ENCODE results near the gene CAPG. TPM values are rescaled to one million over a fixed set of nuclear protein-coding genes. Genes with fewer than 3 reads are reported as not detected.

Gene CAPG
- total RNA-seq, 2 donors from 2014 or later: 58.4 to 83.6 TPM

DNA sequence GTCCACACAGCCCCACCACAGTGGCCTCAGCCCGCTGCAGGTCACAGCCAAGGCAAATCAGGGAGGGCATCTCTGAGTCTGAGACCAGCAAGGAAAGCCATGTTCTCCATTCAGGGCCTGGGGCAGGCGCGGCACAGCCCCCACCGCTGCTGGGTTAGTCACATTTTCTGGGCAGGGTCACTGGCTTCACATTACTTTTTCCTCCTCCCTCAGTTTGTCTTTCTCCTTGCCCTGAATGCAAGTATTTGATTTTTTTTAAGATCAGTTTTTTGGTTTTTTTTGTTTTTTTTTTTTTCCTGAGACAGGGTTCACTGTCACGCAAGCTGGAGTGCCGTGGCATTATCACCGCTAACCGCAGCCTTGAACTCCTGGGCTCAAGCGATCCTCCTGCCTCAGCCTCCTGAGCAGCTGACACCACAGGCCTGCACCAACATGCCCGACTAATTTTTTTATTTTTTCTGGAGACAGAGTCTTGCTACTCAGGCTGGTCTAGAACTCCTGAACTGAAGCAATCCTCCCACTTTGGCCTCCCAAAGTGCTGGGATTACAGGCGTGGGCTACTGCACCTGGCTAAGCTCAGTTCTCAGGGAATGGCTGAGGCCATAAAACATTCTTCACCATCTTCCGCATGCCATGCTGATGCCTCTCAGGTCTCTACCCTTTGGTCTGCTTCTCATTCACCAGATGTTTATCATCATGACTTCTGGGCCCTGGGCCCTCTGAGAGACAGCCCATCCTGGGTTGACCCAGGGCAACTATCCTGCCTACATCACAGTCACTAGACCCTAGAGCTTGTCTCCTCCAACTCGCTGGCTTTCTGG, 628 bp upstream of the CAPG start:
- no peak for ATAC-seq (replicated peaks in 1 of 2)
- peaks cover 84% of the 10 kb centered on the region for H3K4me1 Mint-ChIP-seq (ENCODE audit: low read depth)

DNA sequence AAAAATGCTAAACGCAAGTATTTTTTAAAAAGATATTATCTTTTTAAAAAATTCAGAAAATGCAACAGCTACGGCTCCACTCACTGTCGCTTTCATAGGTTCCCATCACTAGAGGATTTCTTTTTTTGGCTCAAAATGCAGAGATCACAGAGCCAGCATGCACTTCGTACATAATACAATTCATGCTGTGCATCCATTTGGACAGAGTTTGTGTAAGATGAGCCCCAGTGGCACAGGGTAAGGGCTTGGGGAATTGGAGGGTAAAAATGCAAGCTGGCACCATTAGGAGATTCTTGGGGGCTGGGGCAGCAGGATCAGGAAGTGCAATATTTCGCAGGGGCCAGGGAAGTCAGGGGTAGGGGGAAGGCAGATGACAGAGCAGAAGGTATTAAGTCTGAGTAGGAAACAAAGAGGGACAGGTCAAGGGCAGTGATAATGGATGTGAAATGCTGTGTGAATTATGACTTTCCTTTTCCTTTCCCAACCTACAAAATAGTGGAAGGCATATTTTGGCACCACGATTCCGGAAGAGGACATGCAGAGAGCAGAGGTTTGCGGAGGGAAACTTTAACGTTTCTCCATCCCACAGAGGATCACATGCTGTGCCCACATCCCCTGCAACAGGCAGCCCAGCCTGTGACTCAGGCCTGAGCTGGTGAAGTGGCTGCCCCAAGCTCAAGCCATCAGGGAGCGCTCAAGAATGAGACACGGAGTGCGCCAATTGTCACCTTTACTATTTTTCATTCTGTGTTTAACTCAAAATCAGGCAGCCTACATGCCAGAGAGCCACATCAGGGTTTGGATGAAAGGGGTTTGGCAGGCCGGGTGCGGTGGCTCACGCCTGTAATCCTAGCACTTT, 4.7 kb downstream of the CAPG start:
- H3K9me3 Mint-ChIP-seq: peaks cover 0 to 1% of the 10 kb centered on the region in 2 donors
- H3K4me1 Mint-ChIP-seq (ENCODE audit: low read depth): peaks cover 52% of the 10 kb centered on the region
- peak overlapping the region; percentile 60 to 74 for H3K4me3 Mint-ChIP-seq
- no peaks in the 10 kb centered on the region for H3K27me3 Mint-ChIP-seq (ENCODE audit: low read depth)
- peak overlapping the region; percentile 62 for H3K27ac Mint-ChIP-seq
- peaks cover 9 to 16% of the 10 kb centered on the region in 2 donors for H3K36me3 Mint-ChIP-seq (ENCODE audit: insufficient read depth in 2 of 2)
- DNase-seq: peak; percentile 73 to 87
- peak; percentile 95 to 98 for ATAC-seq (replicated peaks in 1 of 2)

More for the DNA sequence above, 628 bp upstream of the CAPG start:
- Mint-ChIP-seq H3K27ac (peak overlapping the region; percentile 32), H3K36me3 (ENCODE audit: insufficient read depth in 2 of 2) (peaks cover 0 to 2% of the 10 kb centered on the region in 2 donors), H3K9me3 (no peaks in the 10 kb centered on the region), H3K4me3 (peak overlapping the region; percentile 60 to 84), H3K27me3 (ENCODE audit: low read depth) (no peaks in the 10 kb centered on the region)
- no peak for DNase-seq

DNA sequence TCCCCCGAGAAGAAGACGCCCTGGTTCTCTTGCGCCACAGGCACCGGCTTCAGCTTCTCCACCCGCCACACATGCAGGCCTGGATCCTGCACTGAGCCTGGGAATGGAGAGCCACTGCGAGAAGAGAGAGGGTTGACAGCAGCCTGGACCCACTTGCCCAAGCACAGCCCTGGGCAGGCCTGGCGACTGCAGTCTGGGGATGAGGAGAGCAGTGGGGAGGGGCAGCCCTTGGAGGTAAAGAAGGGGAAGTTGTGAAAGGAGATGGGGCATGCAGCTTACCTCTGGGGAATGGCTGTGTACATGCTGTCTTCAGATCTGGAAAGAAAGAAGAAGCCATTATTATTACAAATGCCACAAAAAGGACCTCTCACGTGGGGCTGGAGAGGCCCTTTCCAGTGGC, 8.3 kb downstream of the CAPG start:
- Mint-ChIP-seq H3K27me3 (ENCODE audit: low read depth) (no peaks in the 10 kb centered on the region), H3K9me3 (peaks cover 0 to 1% of the 10 kb centered on the region in 2 donors), H3K4me3 (no peak overlapping the region), H3K27ac (no peak overlapping the region), H3K4me1 (ENCODE audit: low read depth) (peaks cover 29% of the 10 kb centered on the region), H3K36me3 (ENCODE audit: insufficient read depth in 2 of 2) (peaks cover 7 to 16% of the 10 kb centered on the region in 2 donors)
- ATAC-seq (replicated peaks in 1 of 2): no peak
- no peak for DNase-seq

DNA sequence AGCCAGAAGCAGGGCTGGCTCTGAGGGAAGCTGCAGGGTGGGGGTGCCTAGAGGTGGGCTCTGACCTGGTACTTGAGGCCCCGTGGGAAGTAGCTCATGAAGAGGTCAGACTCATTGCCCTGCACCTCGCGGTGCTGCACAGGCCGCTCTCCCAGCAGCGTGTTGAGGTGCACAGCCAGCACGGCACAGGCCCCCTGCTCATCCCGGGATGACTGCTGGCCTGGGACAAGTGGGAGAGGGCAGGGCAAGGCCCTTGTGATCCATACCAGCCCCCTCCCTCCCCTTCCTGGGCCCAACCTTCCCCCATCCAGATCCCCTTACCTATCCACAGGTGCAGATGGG, 8.7 kb downstream of the CAPG start:
- peaks cover 29% of the 10 kb centered on the region for H3K4me1 Mint-ChIP-seq (ENCODE audit: low read depth)
- ATAC-seq (replicated peaks in 1 of 2) (no peak), DNase-seq (no peak)
- peaks cover 0 to 1% of the 10 kb centered on the region in 2 donors for H3K9me3 Mint-ChIP-seq
- H3K4me3 Mint-ChIP-seq: no peak overlapping the region
- H3K27me3 Mint-ChIP-seq (ENCODE audit: low read depth): no peaks in the 10 kb centered on the region
- H3K27ac Mint-ChIP-seq: no peak overlapping the region
- H3K36me3 Mint-ChIP-seq (ENCODE audit: insufficient read depth in 2 of 2): peaks cover 7 to 16% of the 10 kb centered on the region in 2 donors

DNA sequence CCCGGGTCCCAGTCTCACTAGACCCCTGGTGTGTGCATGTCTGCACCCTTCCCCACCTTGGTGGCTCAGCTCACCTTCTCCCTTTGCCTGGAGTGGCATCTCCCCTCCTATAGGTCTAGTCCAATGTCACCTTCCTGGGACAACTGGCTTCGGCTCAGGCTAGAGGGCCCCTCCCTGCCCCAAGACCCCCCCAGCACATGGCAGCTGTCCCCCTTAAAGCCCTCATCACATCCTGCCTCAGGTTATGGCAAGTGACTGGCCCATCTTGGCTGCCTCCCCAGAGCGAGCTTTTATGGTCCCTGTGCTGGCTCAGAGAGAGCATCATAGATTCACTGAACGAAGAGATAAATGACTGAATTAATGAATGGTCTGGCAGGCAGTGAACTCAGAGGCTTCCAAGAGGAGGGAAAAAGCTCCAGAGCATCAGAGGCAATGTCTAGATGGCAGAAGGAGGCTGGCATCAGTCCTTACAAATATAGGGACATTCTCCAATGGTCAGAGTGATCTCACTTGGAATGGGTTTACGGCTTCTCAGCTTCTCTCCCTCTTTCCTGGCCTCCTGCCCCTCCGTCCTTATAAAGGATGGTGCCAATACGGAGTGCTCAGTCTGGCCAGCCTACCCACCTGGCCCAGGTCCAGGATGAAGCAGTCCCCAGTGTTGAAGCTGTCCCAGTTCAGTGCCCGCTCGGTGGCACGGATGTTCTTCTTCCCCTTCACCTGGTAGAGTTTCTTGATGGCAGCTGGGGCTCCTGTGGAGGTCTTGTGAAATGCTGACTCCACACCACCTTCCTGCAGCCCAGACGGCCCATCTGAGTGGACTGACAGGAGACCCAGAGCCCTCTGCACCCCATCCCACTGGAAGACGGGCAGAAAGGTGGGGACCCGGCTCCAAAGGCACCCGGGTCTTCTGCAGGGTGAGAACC, 9.4 kb downstream of the CAPG start:
- DNase-seq (no peak), ATAC-seq (replicated peaks in 1 of 2) (no peak)
- H3K9me3 Mint-ChIP-seq: peaks cover 0 to 1% of the 10 kb centered on the region in 2 donors
- no peaks in the 10 kb centered on the region for H3K27me3 Mint-ChIP-seq (ENCODE audit: low read depth)
- peaks cover 7 to 16% of the 10 kb centered on the region in 2 donors for H3K36me3 Mint-ChIP-seq (ENCODE audit: insufficient read depth in 2 of 2)
- no peak overlapping the region for H3K27ac Mint-ChIP-seq
- H3K4me1 Mint-ChIP-seq (ENCODE audit: low read depth): peaks cover 22% of the 10 kb centered on the region
- no peak overlapping the region for H3K4me3 Mint-ChIP-seq

DNA sequence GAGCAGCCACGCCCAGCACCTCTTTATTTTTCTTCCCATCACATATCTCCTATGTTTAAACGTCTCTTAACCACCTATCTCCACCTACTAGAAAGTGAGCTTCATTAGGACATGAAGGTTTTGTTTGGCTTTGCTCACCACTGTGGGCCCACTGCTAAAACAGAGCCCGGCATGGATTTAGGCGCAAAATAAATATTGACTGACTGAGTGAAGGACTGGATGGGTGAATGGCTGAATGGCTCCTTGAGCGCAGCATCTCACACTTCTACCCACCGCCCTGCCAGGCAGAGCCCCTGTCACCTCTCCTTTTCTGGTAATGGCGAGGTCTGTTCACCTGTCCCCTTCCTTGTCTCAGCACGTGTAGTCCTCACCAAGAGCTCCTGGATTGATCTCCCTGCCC, 10.1 kb downstream of the CAPG start:
- Mint-ChIP-seq H3K36me3 (ENCODE audit: insufficient read depth in 2 of 2) (peaks cover 3 to 14% of the 10 kb centered on the region in 2 donors), H3K27ac (no peak overlapping the region), H3K4me3 (no peak overlapping the region), H3K9me3 (peaks cover 0 to 1% of the 10 kb centered on the region in 2 donors), H3K27me3 (ENCODE audit: low read depth) (no peaks in the 10 kb centered on the region), H3K4me1 (ENCODE audit: low read depth) (peaks cover 15% of the 10 kb centered on the region)
- ATAC-seq (replicated peaks in 1 of 2) (no peak), DNase-seq (no peak)

DNA sequence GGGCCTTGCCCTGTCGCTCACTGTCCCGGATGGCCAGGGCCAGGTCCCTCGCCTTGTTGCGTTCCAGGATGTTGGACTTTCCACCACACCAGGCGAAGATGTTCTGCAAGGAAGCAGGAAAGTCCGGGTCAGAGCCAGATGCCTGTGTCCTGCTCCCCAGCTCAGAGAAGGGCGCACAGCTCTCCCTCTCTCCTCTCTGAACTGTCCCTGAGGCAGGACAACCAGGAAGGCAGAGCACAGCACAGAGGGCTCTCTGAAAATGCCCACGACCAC, 11.0 kb downstream of the CAPG start:
- Mint-ChIP-seq H3K36me3 (ENCODE audit: insufficient read depth in 2 of 2) (peaks cover 2 to 12% of the 10 kb centered on the region in 2 donors), H3K27ac (no peak overlapping the region), H3K4me3 (no peak overlapping the region), H3K27me3 (ENCODE audit: low read depth) (no peaks in the 10 kb centered on the region), H3K4me1 (ENCODE audit: low read depth) (peaks cover 12% of the 10 kb centered on the region), H3K9me3 (peaks cover 0 to 1% of the 10 kb centered on the region in 2 donors)
- DNase-seq: no peak
- ATAC-seq (replicated peaks in 1 of 2): no peak

DNA sequence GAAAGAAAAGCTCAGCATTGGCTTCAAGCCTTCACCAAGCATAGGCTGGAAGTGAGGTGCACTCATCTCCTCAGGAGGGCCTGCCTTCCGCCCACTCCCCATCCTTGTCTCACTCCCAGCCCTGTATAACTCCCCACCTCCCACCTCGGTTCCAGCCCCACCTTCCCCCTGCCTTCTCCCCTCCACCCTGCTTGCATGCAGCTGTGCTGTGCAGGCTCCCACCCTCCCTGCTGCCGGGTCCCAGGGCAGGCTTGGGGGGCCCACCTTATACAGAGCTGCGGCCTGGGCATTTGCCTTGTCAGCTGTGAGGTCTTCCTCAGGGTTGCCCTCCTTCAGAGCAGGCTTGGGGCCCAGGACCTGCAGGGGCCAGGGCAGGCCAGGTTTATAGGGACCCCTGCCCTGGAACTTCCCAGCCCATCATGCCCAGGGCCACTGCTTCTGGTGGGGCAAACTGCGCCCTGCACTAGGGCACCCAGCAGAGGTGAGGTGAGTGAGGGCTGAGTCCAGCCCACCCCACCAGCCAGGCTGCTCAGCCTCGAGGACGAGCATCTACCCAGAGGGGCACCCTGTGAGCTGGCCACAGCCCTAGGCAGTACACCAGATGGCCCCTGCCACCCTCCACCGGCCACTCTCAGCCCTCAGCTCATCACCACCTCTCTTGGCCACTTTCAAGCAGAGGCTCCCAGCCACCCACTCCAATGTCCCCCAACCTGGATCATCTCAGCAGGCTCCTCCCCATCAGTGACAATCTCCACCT, 11.6 kb downstream of the CAPG start:
- Mint-ChIP-seq H3K9me3 (no peaks in the 10 kb centered on the region), H3K4me1 (ENCODE audit: low read depth) (peaks cover 12% of the 10 kb centered on the region), H3K27ac (no peak overlapping the region), H3K27me3 (ENCODE audit: low read depth) (no peaks in the 10 kb centered on the region), H3K4me3 (no peak overlapping the region), H3K36me3 (ENCODE audit: insufficient read depth in 2 of 2) (peaks cover 0 to 11% of the 10 kb centered on the region in 2 donors)
- ATAC-seq (replicated peaks in 1 of 2) (no peak), DNase-seq (no peak)

DNA sequence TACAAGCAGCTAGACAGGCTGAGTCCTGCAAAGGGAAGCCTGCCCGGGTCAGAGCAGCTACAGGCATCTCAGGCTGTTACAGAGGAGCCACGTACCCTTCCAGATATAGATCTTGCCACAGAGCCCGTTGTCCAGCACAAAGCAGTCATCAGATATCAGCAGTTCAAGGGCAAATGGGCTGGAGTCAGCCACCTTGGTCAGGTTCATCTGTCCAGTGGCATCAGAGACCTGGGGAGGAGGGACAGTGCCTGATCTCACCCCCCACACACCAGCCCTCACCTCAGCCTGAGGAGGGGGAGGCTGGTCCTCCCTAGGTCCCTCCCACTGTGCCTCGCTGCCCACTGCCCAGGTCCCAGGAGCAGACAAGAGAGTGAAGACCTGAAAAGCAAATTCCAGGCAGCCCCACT, 12.2 kb downstream of the CAPG start:
- Mint-ChIP-seq H3K27me3 (ENCODE audit: low read depth) (no peaks in the 10 kb centered on the region), H3K27ac (no peak overlapping the region), H3K4me3 (no peak overlapping the region), H3K4me1 (ENCODE audit: low read depth) (peaks cover 12% of the 10 kb centered on the region), H3K36me3 (ENCODE audit: insufficient read depth in 2 of 2) (peaks cover 0 to 6% of the 10 kb centered on the region in 2 donors), H3K9me3 (no peaks in the 10 kb centered on the region)
- no peak for ATAC-seq (replicated peaks in 1 of 2)
- DNase-seq: no peak

DNA sequence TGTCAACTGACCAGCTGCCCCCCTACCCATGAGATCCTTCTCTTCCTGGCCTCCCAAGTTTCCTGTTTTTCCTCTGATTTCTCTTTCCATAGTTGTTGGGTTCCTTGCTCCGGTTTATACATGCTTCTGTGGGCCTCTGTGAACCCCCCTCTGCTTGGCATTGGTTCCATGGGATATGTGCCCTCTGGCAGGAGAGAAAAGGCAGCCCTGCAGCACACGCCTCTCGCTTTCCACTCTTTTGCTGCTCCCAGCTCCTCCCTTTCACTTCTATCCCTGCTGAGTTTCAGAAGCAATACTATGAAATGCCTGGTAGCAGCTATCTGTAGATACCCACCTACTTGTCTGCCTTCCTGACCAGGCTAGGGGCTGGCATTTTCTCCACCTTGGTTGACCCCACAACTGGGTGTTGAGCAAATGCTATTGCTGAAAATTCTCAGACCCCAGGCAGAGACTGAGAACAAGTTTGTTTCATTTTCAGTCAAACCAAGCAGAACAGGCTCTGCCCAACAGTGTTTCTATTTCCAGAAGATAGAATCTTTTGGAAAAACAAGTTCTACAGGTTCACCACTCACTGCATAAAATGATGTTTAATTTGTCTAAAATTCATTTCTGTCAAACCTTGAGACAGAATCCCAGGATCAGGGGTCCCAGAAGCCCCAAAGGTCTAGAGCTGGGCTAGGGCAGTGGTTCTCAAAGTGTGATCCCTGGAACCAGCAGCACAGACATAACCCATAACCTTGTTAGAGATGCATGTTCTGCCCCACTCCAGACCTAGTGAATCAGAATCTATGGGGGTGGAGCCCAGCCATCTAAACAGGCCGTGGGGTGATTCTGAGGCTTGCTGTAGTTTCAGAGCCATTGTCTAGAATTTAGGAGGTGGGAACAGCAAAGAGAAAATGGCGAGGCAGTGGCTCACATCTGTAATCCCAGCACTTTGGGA, 13.4 kb downstream of the CAPG start:
- H3K27me3 Mint-ChIP-seq (ENCODE audit: low read depth): no peaks in the 10 kb centered on the region
- peak in 1 of 2 donors; percentile 19 for ATAC-seq (replicated peaks in 1 of 2)
- H3K36me3 Mint-ChIP-seq (ENCODE audit: insufficient read depth in 2 of 2): peaks cover 0 to 1% of the 10 kb centered on the region in 2 donors
- no peak for DNase-seq
- H3K4me3 Mint-ChIP-seq: no peak overlapping the region
- H3K9me3 Mint-ChIP-seq: no peaks in the 10 kb centered on the region
- peak overlapping the region; percentile 80 for H3K27ac Mint-ChIP-seq
- H3K4me1 Mint-ChIP-seq (ENCODE audit: low read depth): peaks cover 17% of the 10 kb centered on the region

DNA sequence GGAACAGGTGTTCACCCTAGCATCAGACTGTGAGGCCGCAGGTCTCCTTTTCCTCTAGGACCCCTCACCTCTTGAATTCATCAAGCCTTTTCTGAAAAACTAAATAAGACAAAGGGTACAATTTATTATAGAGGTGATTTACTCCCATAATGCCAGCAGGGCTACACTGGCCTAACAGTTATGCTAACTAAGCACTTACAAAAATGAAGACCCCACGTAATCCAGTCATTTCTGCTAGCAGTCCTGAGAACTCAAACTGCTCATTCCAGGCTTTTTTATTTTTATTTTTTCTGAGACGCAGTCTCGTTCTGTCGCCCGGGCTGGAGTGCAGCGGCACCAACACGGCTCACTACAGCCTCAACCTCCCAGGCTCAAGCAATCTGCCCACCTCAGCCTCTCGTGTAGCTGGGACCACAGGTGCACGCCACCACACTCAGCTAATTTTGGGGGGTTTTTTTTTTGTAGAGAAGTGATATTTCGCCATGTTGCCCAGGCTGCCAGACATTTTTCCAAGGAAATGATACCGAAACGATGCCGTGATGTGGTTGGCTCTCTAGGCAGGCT, 14.2 kb downstream of the CAPG start:
- no peak overlapping the region for H3K4me3 Mint-ChIP-seq
- ATAC-seq (replicated peaks in 1 of 2) (no peak), DNase-seq (no peak)
- H3K36me3 Mint-ChIP-seq (ENCODE audit: insufficient read depth in 2 of 2): no peaks in the 10 kb centered on the region
- H3K9me3 Mint-ChIP-seq: no peaks in the 10 kb centered on the region
- H3K27ac Mint-ChIP-seq: no peak overlapping the region
- H3K27me3 Mint-ChIP-seq (ENCODE audit: low read depth): no peaks in the 10 kb centered on the region
- H3K4me1 Mint-ChIP-seq (ENCODE audit: low read depth): peaks cover 17% of the 10 kb centered on the region
